ENCODE data around the gene GCGR. TPM values are rescaled to one million over a fixed set of nuclear protein-coding genes. Genes with fewer than 3 reads are reported as not detected.

The GCGR gene
- total RNA-seq, 1 donor from 2014 or later, result not detected

DNA sequence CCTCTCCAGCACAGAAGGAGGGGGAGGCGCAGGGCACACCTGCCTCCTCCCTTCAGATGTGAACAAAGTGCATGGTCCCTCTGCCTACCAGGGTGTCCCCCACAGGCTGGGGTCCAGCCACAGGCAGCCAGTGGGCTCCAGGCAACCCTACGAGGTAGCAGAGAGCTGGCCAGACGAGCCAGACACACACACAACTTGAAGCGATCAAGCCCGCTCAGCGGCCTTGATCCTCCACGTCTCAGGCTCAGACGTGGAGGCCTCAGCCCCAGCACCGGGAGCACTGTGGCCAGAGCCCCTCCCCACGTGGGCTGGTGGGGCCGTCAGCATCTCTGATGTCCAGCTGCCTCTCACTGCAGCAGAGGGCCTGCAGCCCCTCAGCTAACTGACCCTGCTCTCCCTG is 20.6 kb downstream of the GCGR start:
- H3K36me3 Mint-ChIP-seq (ENCODE audit: low read depth), result peaks cover 3% of the 10 kb centered on the region

DNA sequence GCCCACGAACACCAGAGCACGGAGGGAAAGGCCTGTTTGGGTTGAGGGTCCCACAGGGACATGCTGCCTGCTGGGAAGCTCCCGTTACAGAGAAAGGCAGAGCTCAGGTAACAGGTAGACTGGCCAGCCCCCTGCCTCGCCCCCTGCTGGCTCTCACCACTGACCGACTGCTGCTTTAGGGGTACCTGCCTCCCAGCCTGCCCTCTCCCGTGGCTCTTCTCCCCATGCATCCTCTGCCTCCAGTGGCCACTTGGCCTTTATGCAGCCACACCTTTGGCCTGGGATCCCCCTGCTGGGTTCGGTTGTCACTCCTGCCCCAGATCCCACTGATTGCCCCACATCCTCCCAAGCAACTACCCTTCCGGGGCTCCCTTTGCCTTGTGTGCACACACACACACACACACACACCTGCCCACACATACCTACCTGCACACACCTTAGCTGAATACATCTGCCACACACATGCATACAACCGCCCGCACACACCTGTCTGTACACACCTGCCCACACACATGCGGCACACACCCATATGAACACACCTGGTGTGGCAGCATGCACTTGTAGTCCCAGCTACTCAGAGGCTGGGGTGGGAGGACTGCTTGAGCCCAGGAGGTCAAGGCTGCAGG is 22.0 kb downstream of the GCGR start:
- H3K4me3 Mint-ChIP-seq, result peak overlapping the region; percentile 21
- H3K9me3 Mint-ChIP-seq, result no peaks in the 10 kb centered on the region
- TF ChIP-seq CTCF (conservative IDR thresholded peaks at IDR 0.05), result peak; percentile 16
- H3K4me1 Mint-ChIP-seq, result peaks cover 26% of the 10 kb centered on the region
- H3K27me3 Mint-ChIP-seq (ENCODE audit: low read depth), result no peaks in the 10 kb centered on the region
- peaks cover 3% of the 10 kb centered on the region for H3K36me3 Mint-ChIP-seq (ENCODE audit: low read depth)
- H3K27ac Mint-ChIP-seq (ENCODE audit: unreplicated experiment), result no peak overlapping the region
- no peak for DNase-seq (ENCODE audit: low read depth, low spot score)

More for the DNA sequence above, 20.6 kb downstream of the GCGR start:
- peaks cover 20% of the 10 kb centered on the region for H3K4me1 Mint-ChIP-seq
- no peak overlapping the region for H3K27ac Mint-ChIP-seq (ENCODE audit: unreplicated experiment)
- H3K9me3 Mint-ChIP-seq, result no peaks in the 10 kb centered on the region
- no peak for DNase-seq (ENCODE audit: low read depth, low spot score)
- no peak overlapping the region for H3K4me3 Mint-ChIP-seq
- TF ChIP-seq CTCF (conservative IDR thresholded peaks at IDR 0.05), result no peak
- no peaks in the 10 kb centered on the region for H3K27me3 Mint-ChIP-seq (ENCODE audit: low read depth)

GRCh38 chr17:81828656-81829055 is 24.7 kb downstream of the GCGR start:
- no peaks in the 10 kb centered on the region for H3K9me3 Mint-ChIP-seq
- peaks cover 3% of the 10 kb centered on the region for H3K36me3 Mint-ChIP-seq (ENCODE audit: low read depth)
- H3K4me1 Mint-ChIP-seq, result peaks cover 37% of the 10 kb centered on the region
- no peaks in the 10 kb centered on the region for H3K27me3 Mint-ChIP-seq (ENCODE audit: low read depth)
- TF ChIP-seq CTCF (conservative IDR thresholded peaks at IDR 0.05), result no peak
- peak; percentile 25 for DNase-seq (ENCODE audit: low read depth, low spot score)
- peak overlapping the region; percentile 43 for H3K27ac Mint-ChIP-seq (ENCODE audit: unreplicated experiment)
- peak overlapping the region; percentile 87 for H3K4me3 Mint-ChIP-seq

- no peaks in the 10 kb centered on the region for H3K27me3 Mint-ChIP-seq (ENCODE audit: low read depth)
- H3K36me3 Mint-ChIP-seq (ENCODE audit: low read depth), result peaks cover 3% of the 10 kb centered on the region
- no peak for TF ChIP-seq CTCF (conservative IDR thresholded peaks at IDR 0.05)
- no peak for DNase-seq (ENCODE audit: low read depth, low spot score)
- H3K27ac Mint-ChIP-seq (ENCODE audit: unreplicated experiment), result no peak overlapping the region
- H3K4me1 Mint-ChIP-seq, result peaks cover 40% of the 10 kb centered on the region
- peak overlapping the region; percentile 64 for H3K4me3 Mint-ChIP-seq
- H3K9me3 Mint-ChIP-seq, result no peaks in the 10 kb centered on the region
These were observed 25.9 kb downstream of the GCGR start for GRCh38 chr17:81829858-81830257.

DNA sequence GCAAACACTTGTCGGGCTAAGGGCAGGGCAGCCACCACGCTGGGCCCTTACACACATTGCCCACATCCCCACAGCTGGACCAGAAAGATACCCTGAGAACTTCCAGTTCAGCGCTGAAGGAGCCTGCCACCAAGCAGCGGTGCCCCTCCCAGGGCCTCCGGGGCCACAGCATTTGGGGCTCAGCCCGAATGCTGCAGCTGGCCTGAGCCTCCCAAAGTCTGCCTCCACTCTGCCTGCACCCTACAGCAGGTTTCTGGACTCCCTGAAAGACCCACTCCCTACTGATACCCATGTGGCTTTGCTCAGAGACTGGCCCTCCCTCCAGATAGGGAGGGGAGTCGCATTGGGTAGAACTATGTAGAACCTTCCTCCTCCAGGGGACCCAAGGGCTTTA is 27.6 kb downstream of the GCGR start:
- Mint-ChIP-seq H3K9me3 (no peaks in the 10 kb centered on the region), H3K36me3 (ENCODE audit: low read depth) (peaks cover 3% of the 10 kb centered on the region), H3K4me3 (peak overlapping the region; percentile 92), H3K4me1 (peaks cover 36% of the 10 kb centered on the region), H3K27ac (ENCODE audit: unreplicated experiment) (no peak overlapping the region), H3K27me3 (ENCODE audit: low read depth) (no peaks in the 10 kb centered on the region)
- no peak for TF ChIP-seq CTCF (conservative IDR thresholded peaks at IDR 0.05)
- DNase-seq (ENCODE audit: low read depth, low spot score), result no peak
